ENCODE data around the gene TM9SF1.

TM9SF1 gene

GRCh38 chr14:24179294-24179960 lies 15.8 kb downstream of the TM9SF1 start:
- DNase-seq (ENCODE audit: low spot score), result no peak

GRCh38 chr14:24178399-24179178 lies 16.7 kb downstream of the TM9SF1 start:
- no peak for DNase-seq (ENCODE audit: low spot score)

- DNase-seq (ENCODE audit: low spot score), result no peak
Measured at GRCh38 chr14:24177891-24178290, 17.4 kb downstream of the TM9SF1 start.

GRCh38 chr14:24177041-24177825 lies 18.0 kb downstream of the TM9SF1 start:
- DNase-seq (ENCODE audit: low spot score), result no peak

GRCh38 chr14:24176599-24176998 lies 18.6 kb downstream of the TM9SF1 start:
- DNase-seq (ENCODE audit: low spot score), result no peak

- no peak for DNase-seq (ENCODE audit: low spot score)
Measured at GRCh38 chr14:24172871-24173281, 22.4 kb downstream of the TM9SF1 start.

GRCh38 chr14:24172261-24172860 lies 22.9 kb downstream of the TM9SF1 start:
- DNase-seq (ENCODE audit: low spot score), result no peak

- peak; percentile 61 for DNase-seq (ENCODE audit: low spot score)
Measured at GRCh38 chr14:24171422-24172260, 23.6 kb downstream of the TM9SF1 start, which contains the start of gene REC8. Gene REC8 (plus strand): TSS chr14:24172080. CDS start chr14:24172553, 473 bp downstream.

- DNase-seq (ENCODE audit: low spot score), result no peak
Measured at GRCh38 chr14:24167469-24168114, 27.6 kb downstream of the TM9SF1 start.

GRCh38 chr14:24165785-24166184 lies 29.5 kb downstream of the TM9SF1 start:
- DNase-seq (ENCODE audit: low spot score), result no peak

- no peak for DNase-seq (ENCODE audit: low spot score)
Measured at GRCh38 chr14:24164518-24164991, 30.7 kb downstream of the TM9SF1 start.

- no peak for DNase-seq (ENCODE audit: low spot score)
Measured at GRCh38 chr14:24162093-24162492, 33.1 kb downstream of the TM9SF1 start.

GRCh38 chr14:24160850-24161804 lies 34.1 kb downstream of the TM9SF1 start, which contains the start of gene IRF9:
Gene IRF9 (plus strand): TSS chr14:24161265. CDS start chr14:24162145, 880 bp downstream.
- peak; percentile 98 for DNase-seq (ENCODE audit: low spot score)

- DNase-seq (ENCODE audit: low spot score), result no peak
Measured at GRCh38 chr14:24160499-24160849, 34.8 kb downstream of the TM9SF1 start.

GRCh38 chr14:24159777-24160498 lies 35.3 kb downstream of the TM9SF1 start:
- no peak for DNase-seq (ENCODE audit: low spot score)

- DNase-seq (ENCODE audit: low spot score), result no peak
Measured at GRCh38 chr14:24157331-24157730, 37.9 kb downstream of the TM9SF1 start.

- no peak for DNase-seq (ENCODE audit: low spot score)
Measured at GRCh38 chr14:24156840-24157239, 38.4 kb downstream of the TM9SF1 start.

- no peak for DNase-seq (ENCODE audit: low spot score)
Measured at GRCh38 chr14:24155100-24155499, 40.1 kb downstream of the TM9SF1 start.

Measured in activated CD4-positive, alpha-beta T cell treated with anti-CD3 and anti-CD28 coated beads, Interleukin-2, Interleukin-4, amounts not matched to agents 100 ng/mL and 50 ng/mL, durations not matched to agents 16 hours and 8 hours (primary cell).